Measurements from ENCODE around the gene SLC15A4.

Gene SLC15A4

DNA sequence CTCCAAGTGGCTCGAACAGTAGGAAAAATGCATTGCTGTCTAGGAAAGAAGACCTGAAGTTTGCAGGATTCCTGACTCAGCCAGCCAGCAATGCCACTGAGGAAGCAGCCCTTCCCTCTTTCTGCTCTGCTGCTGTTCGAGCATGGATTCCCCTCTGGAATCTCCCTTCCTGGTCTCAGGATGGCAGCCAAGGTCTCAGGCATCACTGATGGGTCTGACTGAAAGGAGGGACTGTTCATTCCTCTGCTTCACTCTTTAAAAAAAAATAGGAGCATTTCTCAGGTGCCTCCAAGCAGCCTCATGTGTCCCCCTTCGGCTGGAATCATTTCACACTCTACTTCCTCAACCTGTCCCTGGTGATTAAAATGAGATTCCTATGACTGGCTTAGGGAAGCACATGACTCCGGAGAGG, 62.4 kb downstream of the SLC15A4 start:
- Histone ChIP-seq H3K4me3 (replicated peaks; ENCODE audit: low read depth, low read length) (no peak overlapping the region), H3K36me3 (ENCODE audit: control insufficient read depth, insufficient read depth, low read length) (no peaks in the 10 kb centered on the region), H3K27me3 (replicated peaks; ENCODE audit: control insufficient read depth, insufficient read depth, low read length) (no peaks in the 10 kb centered on the region)
- no peak for DNase-seq (ENCODE audit: extremely low read depth, insufficient read length)
- TF ChIP-seq, protein P1, sequence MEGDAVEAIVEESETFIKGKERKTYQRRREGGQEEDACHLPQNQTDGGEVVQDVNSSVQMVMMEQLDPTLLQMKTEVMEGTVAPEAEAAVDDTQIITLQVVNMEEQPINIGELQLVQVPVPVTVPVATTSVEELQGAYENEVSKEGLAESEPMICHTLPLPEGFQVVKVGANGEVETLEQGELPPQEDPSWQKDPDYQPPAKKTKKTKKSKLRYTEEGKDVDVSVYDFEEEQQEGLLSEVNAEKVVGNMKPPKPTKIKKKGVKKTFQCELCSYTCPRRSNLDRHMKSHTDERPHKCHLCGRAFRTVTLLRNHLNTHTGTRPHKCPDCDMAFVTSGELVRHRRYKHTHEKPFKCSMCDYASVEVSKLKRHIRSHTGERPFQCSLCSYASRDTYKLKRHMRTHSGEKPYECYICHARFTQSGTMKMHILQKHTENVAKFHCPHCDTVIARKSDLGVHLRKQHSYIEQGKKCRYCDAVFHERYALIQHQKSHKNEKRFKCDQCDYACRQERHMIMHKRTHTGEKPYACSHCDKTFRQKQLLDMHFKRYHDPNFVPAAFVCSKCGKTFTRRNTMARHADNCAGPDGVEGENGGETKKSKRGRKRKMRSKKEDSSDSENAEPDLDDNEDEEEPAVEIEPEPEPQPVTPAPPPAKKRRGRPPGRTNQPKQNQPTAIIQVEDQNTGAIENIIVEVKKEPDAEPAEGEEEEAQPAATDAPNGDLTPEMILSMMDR (IDR thresholded peaks at IDR 0.05; ENCODE audit: insufficient read depth, low read length, poor library complexity, severe bottlenecking): no peak

DNA sequence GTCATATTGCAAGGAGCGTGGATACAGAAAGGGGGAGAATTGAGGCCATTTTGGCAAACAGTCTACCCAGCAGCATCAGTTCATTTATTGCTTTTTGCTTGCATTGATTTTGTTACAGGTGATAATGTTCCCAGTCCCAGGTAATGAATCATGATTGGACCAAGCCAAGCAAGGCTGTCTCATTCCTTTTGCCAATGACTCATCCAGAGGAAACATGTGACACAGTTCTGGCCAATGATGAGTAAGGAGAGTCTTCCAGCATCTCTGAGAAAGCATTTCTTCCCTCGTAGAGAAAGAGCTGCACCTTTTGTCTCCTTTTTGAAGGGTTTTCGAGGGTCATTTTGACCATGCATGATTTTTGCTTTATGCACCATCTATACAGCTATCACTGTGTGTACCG, 68.2 kb downstream of the SLC15A4 start:
- TF ChIP-seq, protein P1 (IDR thresholded peaks at IDR 0.05; ENCODE audit: insufficient read depth, low read length, poor library complexity, severe bottlenecking): no peak
- Histone ChIP-seq H3K27me3 (replicated peaks; ENCODE audit: control insufficient read depth, insufficient read depth, low read length) (no peaks in the 10 kb centered on the region), H3K4me3 (replicated peaks; ENCODE audit: low read depth, low read length) (no peak overlapping the region), H3K36me3 (ENCODE audit: control insufficient read depth, insufficient read depth, low read length) (no peaks in the 10 kb centered on the region)
- no peak for DNase-seq (ENCODE audit: extremely low read depth, insufficient read length)

DNA sequence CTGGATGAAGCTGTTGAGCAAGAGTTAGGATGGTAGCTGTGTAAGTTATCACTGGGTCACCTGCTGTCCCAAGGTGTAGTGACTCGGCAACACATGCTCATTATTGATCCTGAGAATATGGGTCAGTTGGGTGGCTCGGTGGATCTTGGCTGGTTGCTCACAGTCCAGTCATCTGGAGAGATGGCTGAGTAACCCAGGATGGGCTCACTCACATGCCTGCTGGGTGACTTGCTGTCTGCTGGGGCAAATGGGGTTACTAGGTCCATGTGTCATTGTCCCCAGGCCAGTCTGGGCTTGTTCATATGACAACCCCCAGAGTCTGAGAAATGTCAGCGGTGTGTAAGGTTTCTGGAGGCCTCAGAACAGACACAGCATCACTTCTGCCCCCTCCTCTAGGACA, 69.5 kb downstream of the SLC15A4 start:
- no peaks in the 10 kb centered on the region for H3K27me3 ChIP-seq (replicated peaks; ENCODE audit: control insufficient read depth, insufficient read depth, low read length)
- TF ChIP-seq, protein P1 (IDR thresholded peaks at IDR 0.05; ENCODE audit: insufficient read depth, low read length, poor library complexity, severe bottlenecking): no peak
- H3K4me3 ChIP-seq (replicated peaks; ENCODE audit: low read depth, low read length): no peak overlapping the region
- no peak for DNase-seq (ENCODE audit: extremely low read depth, insufficient read length)
- H3K36me3 ChIP-seq (ENCODE audit: control insufficient read depth, insufficient read depth, low read length): no peaks in the 10 kb centered on the region

DNA sequence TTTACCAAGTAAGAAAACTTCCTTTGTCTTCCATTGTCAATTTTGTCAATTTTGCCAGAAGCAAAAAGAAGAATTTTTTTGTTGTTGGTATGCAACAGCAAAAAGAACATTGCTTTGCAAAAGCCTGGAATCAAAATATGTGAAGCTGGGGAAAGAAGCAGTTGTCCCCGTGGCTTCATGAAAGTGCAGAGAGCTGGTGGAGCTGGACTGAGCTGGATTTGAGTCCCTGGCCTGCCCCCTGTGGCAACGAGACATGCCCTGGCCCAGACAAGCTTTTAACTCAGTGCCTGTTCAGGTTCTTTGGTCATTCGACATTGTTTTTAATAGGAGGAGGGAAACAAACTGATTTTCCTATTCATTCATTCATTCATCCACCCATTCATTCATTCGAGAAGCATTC, 70.3 kb downstream of the SLC15A4 start:
- DNase-seq (ENCODE audit: extremely low read depth, insufficient read length): no peak
- H3K27me3 ChIP-seq (replicated peaks; ENCODE audit: control insufficient read depth, insufficient read depth, low read length): no peaks in the 10 kb centered on the region
- TF ChIP-seq, protein P1 (IDR thresholded peaks at IDR 0.05; ENCODE audit: insufficient read depth, low read length, poor library complexity, severe bottlenecking): no peak
- no peak overlapping the region for H3K4me3 ChIP-seq (replicated peaks; ENCODE audit: low read depth, low read length)
- no peaks in the 10 kb centered on the region for H3K36me3 ChIP-seq (ENCODE audit: control insufficient read depth, insufficient read depth, low read length)

DNA sequence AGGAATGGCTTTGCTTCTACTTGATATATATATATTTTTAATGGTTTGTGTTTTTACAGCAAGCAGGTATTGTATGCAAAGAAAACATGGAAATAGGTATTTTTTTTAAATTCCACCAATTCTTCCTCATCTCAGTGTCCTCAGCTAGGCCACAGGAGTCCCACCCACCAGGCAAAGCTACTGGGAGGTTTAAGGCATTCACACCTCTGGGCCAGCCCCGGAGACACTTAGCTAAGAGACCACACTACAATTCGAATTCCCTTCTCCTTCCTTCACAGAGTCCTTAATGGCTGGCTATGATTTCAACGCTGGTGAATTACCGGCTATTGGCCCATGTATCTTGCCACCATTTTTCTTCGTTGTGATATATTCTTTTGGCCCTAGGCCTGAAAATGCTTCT, 71.4 kb downstream of the SLC15A4 start:
- TF ChIP-seq, protein P1 (IDR thresholded peaks at IDR 0.05; ENCODE audit: insufficient read depth, low read length, poor library complexity, severe bottlenecking): no peak
- DNase-seq (ENCODE audit: extremely low read depth, insufficient read length): no peak
- no peaks in the 10 kb centered on the region for H3K27me3 ChIP-seq (replicated peaks; ENCODE audit: control insufficient read depth, insufficient read depth, low read length)
- H3K36me3 ChIP-seq (ENCODE audit: control insufficient read depth, insufficient read depth, low read length): no peaks in the 10 kb centered on the region
- no peak overlapping the region for H3K4me3 ChIP-seq (replicated peaks; ENCODE audit: low read depth, low read length)

DNA sequence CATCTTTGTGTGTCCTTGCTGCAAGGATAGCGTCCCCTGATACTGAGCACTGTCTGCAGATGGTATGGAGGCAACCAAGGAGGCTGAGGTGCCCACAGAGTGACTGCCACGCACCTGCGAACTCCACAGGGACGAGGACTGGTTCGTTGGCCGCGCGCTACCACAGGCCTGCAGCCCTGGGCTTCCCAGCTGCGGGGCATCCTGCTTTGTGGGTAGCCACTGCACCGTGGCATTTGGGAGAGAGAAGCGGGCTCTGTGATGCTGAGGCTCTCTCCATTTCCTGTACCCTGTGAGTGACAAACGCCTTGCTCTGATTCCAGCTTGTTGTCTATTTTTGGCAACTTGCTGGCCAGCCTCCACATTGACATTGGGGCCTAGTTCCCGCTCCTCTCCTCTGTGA, 76.3 kb downstream of the SLC15A4 start:
- no peaks in the 10 kb centered on the region for H3K36me3 ChIP-seq (ENCODE audit: control insufficient read depth, insufficient read depth, low read length)
- no peak overlapping the region for H3K4me3 ChIP-seq (replicated peaks; ENCODE audit: low read depth, low read length)
- TF ChIP-seq, protein P1 (IDR thresholded peaks at IDR 0.05; ENCODE audit: insufficient read depth, low read length, poor library complexity, severe bottlenecking): no peak
- no peaks in the 10 kb centered on the region for H3K27me3 ChIP-seq (replicated peaks; ENCODE audit: control insufficient read depth, insufficient read depth, low read length)
- DNase-seq (ENCODE audit: extremely low read depth, insufficient read length): no peak
